Smooth muscle cell (in vitro differentiated cells): ENCODE measurements around the gene SLC6A6. TPM values are rescaled to one million over a fixed set of nuclear protein-coding genes. Genes with fewer than 3 reads are reported as not detected.

ENCODE experiments used
- DNase-seq: peaks from one replicate; lab custom pipeline; 2025; ENCODE audit not compliant: unreplicated experiment; lab: John Stamatoyannopoulos, UW
- H2AFZ ChIP-seq: fragments of 200-600 bp; sonication (generic); 2 replicates; pipeline ENCODE4 v1.6.0; 2016; ENCODE audit warnings: antibody characterized with exemption, low read depth, mild to moderate bottlenecking
- H3F3A ChIP-seq: fragments of 200-600 bp; sonication (generic); 2 replicates; pipeline ENCODE4 v1.6.0; 2017; ENCODE audit warnings: antibody characterized with exemption, low read depth
- H3K27ac ChIP-seq: fragments of 200-600 bp; sonication (generic); 2 replicates; pipeline ENCODE4 v1.5.1; 2016; ENCODE audit warnings: low read depth, mild to moderate bottlenecking
- H3K27me3 ChIP-seq: fragments of 200-600 bp; sonication (generic); 2 replicates; pipeline ENCODE4 v1.6.1; 2016; ENCODE audit warnings: low read depth, mild to moderate bottlenecking
- H3K36me3 ChIP-seq: fragments of 200-600 bp; sonication (generic); 2 replicates; pipeline ENCODE4 v1.5.1; 2016; ENCODE audit warnings: low read depth
- H3K4me1 ChIP-seq: fragments of 200-600 bp; sonication (generic); 2 replicates; pipeline ENCODE4 v1.5.1; 2016; ENCODE audit warnings: low read depth
- H3K4me2 ChIP-seq: fragments of 200-600 bp; sonication (generic); 2 replicates; pipeline ENCODE4 v1.6.0; 2016; ENCODE audit warnings: mild to moderate bottlenecking
- H3K4me3 ChIP-seq: fragments of 200-600 bp; sonication (generic); 2 replicates; pipeline ENCODE4 v1.5.1; 2016; ENCODE audit warnings: mild to moderate bottlenecking
- H3K79me2 ChIP-seq: fragments of 200-600 bp; sonication (generic); 2 replicates; pipeline ENCODE4 v1.6.0; 2016; ENCODE audit warnings: low read depth, mild to moderate bottlenecking
- H3K9ac ChIP-seq: fragments of 200-600 bp; sonication (generic); 2 replicates; pipeline ENCODE4 v1.6.0; 2016; ENCODE audit warnings: low read depth
- H3K9me3 ChIP-seq: fragments of 200-600 bp; sonication (generic); replicated peaks from 2 replicates; pipeline ENCODE4 v1.5.1; 2016; ENCODE audit warnings: low read depth
- H4K20me1 ChIP-seq: fragments of 200-600 bp; sonication (generic); 2 replicates; pipeline ENCODE4 v1.6.0; 2016; ENCODE audit warnings: low read depth
- WGBS: methylation state at CpG from one replicate; pipeline ENCODE4 v1.1.7; 2016; ENCODE audit warnings: low lambda C conversion rate; 5-methylcytosine and 5-hydroxymethylcytosine counted together
- polyA plus RNA-seq: library from polyadenylated mRNA; unstranded; fragments of >200 nt; fragmentation: Nextera tagmentation; extraction: Ambion mirVana; gene quantifications from 2 replicates; pipeline ENCODE4 v1.2.1, GENCODE V29; 2016
- total RNA-seq: library from RNA; depleted of rRNA; stranded (reverse); fragments of >200 nt; gene quantifications from 2 replicates; pipeline ENCODE4 v1.2.3, GENCODE V29; 2014
- TF ChIP-seq, protein P1 (sequence below): fragments of 200-600 bp; sonication (generic); IDR thresholded peaks from 2 replicates; pipeline ENCODE4 v1.5.1; 2017; ENCODE audit warnings: borderline replicate concordance, mild to moderate bottlenecking, antibody characterized with exemption; ENCODE audit not compliant: insufficient read depth, poor library complexity, severe bottlenecking

The SLC6A6 gene
- total and polyA plus RNA-seq, 2 experiments from 2014 or later, result 9.4 to 11.7 TPM

DNA sequence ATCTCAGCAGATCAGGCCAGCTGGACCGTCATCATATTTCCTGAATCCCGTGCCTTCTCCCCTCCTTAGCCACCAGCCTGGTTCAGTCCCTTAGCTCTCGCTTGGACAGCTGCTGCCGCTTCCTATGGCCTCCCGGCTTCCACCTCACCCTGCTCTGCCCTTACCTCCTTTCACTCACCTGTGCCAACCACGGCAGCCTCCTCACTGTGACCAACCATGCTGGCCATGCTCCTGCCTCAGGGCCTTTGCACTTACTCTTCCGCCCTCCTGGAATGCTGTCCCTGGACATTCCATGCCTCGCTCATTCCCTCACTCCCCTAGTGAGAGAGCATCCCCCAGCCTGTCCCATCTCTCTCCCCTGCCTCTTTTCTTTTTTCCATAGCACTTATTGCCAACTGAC, 118.6 kb downstream of the SLC6A6 start:
- 96% methylated on average over 8 of the region's 8 CpGs for WGBS
- DNase-seq, result no peak

DNA sequence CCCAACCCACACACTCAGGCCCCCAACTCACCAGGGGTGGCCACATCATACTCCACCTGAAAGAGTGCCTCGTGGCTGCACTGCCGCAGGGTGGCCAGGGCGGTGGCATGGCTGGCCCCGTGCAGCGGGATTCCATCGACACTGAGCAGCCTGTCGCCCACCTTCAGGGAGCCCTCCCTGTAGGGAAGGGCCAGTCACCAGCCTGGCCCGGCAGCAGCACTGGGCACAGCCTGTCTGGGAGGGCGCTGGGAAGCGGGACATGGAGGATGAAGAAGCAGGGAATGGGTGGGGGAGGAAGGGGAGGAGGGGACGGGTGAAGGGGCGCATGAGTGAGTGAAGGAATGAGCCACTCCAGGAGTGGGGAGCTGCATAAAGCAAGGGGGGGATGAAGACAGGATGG, 119.2 kb downstream of the SLC6A6 start:
- no peaks in the 10 kb centered on the region for H3F3A ChIP-seq
- H3K9me3 ChIP-seq, result no peaks in the 10 kb centered on the region
- no peak overlapping the region for H3K4me3 ChIP-seq
- H3K9ac ChIP-seq, result no peak overlapping the region
- H4K20me1 ChIP-seq, result no peaks in the 10 kb centered on the region
- H3K4me2 ChIP-seq, result no peak overlapping the region
- no peak for DNase-seq
- H3K36me3 ChIP-seq, result no peaks in the 10 kb centered on the region
- no peaks in the 10 kb centered on the region for H3K4me1 ChIP-seq
- no peak overlapping the region for H2AFZ ChIP-seq
- no peak overlapping the region for H3K27ac ChIP-seq
- H3K27me3 ChIP-seq, result no peaks in the 10 kb centered on the region
- TF ChIP-seq, protein P1, sequence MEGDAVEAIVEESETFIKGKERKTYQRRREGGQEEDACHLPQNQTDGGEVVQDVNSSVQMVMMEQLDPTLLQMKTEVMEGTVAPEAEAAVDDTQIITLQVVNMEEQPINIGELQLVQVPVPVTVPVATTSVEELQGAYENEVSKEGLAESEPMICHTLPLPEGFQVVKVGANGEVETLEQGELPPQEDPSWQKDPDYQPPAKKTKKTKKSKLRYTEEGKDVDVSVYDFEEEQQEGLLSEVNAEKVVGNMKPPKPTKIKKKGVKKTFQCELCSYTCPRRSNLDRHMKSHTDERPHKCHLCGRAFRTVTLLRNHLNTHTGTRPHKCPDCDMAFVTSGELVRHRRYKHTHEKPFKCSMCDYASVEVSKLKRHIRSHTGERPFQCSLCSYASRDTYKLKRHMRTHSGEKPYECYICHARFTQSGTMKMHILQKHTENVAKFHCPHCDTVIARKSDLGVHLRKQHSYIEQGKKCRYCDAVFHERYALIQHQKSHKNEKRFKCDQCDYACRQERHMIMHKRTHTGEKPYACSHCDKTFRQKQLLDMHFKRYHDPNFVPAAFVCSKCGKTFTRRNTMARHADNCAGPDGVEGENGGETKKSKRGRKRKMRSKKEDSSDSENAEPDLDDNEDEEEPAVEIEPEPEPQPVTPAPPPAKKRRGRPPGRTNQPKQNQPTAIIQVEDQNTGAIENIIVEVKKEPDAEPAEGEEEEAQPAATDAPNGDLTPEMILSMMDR, result no peak
- 94% methylated on average over 12 of the region's 12 CpGs for WGBS
- H3K79me2 ChIP-seq, result no peaks in the 10 kb centered on the region

More for the DNA sequence above, 118.6 kb downstream of the SLC6A6 start:
- no peaks in the 10 kb centered on the region for H3K36me3 ChIP-seq
- no peak overlapping the region for H2AFZ ChIP-seq
- no peaks in the 10 kb centered on the region for H3F3A ChIP-seq
- no peak overlapping the region for H3K9ac ChIP-seq
- no peak overlapping the region for H3K4me2 ChIP-seq
- H3K27me3 ChIP-seq, result no peaks in the 10 kb centered on the region
- H3K79me2 ChIP-seq, result no peaks in the 10 kb centered on the region
- no peak overlapping the region for H3K27ac ChIP-seq
- TF ChIP-seq, protein P1, result no peak
- no peaks in the 10 kb centered on the region for H4K20me1 ChIP-seq
- H3K4me1 ChIP-seq, result no peaks in the 10 kb centered on the region
- no peaks in the 10 kb centered on the region for H3K9me3 ChIP-seq
- no peak overlapping the region for H3K4me3 ChIP-seq

DNA sequence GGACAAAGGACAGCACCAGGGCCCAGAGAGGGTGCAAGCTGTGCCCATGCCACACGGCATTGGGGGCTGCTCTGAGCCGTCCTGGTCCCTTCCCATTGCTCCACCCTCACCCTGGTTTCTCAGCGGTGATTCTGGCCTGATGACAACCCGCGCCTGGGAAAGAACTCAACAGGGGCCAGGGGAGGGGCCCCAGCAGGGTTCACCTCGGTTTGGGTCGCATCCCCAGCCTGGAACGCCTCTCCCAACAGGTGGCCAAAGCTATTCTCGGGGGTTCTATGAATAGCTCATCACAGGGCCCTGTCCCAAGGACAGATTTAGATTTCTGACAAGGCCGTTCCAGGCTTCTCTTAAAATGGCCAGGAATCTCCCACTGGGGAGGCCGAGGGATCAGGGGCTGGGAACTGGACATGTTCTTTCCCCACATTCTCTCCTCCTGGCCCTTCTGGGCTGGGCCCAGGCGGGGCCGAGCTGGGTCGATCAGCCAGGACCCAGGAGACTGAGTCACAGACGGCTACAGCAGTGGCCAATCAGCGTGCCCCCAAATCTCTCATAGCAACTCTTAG, 119.8 kb downstream of the SLC6A6 start:
- no peaks in the 10 kb centered on the region for H3K79me2 ChIP-seq
- no peak for DNase-seq
- no peak overlapping the region for H2AFZ ChIP-seq
- H3K4me1 ChIP-seq, result no peaks in the 10 kb centered on the region
- no peak overlapping the region for H3K9ac ChIP-seq
- no peaks in the 10 kb centered on the region for H3K27me3 ChIP-seq
- TF ChIP-seq, protein P1, result no peak
- WGBS, result 91% methylated on average over 16 of the region's 16 CpGs
- H3K4me2 ChIP-seq, result no peak overlapping the region
- no peaks in the 10 kb centered on the region for H3K36me3 ChIP-seq
- H3F3A ChIP-seq, result no peaks in the 10 kb centered on the region
- H3K27ac ChIP-seq, result no peak overlapping the region
- no peak overlapping the region for H3K4me3 ChIP-seq
- no peaks in the 10 kb centered on the region for H3K9me3 ChIP-seq
- H4K20me1 ChIP-seq, result no peaks in the 10 kb centered on the region

DNA sequence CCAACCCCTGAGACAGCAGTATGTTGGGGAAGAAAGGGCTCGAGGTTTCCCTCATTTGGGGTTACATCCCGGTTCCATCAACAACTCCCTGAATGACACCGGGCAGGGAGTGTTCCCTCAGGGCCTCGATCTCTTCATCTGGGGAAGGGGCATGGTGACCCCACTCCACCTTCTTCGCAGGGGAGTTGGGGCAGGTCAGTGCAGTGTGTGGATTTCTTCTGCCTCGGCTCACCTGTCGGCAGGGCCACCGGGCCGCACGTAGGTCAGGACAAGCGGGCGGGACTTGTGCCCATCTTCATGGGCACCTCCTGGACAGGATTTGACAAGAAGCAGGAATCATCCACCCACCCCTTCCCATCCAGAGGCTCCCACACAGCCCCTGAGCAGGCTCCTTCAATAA, 120.4 kb downstream of the SLC6A6 start:
- WGBS, result 97% methylated on average over 12 of the region's 12 CpGs

More for the DNA sequence above, 120.4 kb downstream of the SLC6A6 start:
- Histone ChIP-seq H3K36me3 (no peaks in the 10 kb centered on the region), H3K4me2 (no peak overlapping the region), H3K79me2 (no peaks in the 10 kb centered on the region), H3K4me1 (no peaks in the 10 kb centered on the region), H3K27me3 (no peaks in the 10 kb centered on the region), H4K20me1 (no peaks in the 10 kb centered on the region), H3K9me3 (no peaks in the 10 kb centered on the region), H3F3A (no peaks in the 10 kb centered on the region), H3K27ac (no peak overlapping the region), H3K4me3 (no peak overlapping the region), H3K9ac (no peak overlapping the region), H2AFZ (no peak overlapping the region)
- DNase-seq, result no peak
- TF ChIP-seq, protein P1, result no peak
